SU-DHL-6 (cell line): ENCODE measurements around the gene TTC6.

ENCODE experiments used
- EZH2phosphoT487 ChIP-seq: fragments of 200-600 bp; sonication (generic), shearing (Covaris generic); conservative IDR thresholded peaks from 2 replicates; pipeline ENCODE4 v1.6.1; 2018; ENCODE audit warnings: mild to moderate bottlenecking, antibody characterized with exemption, low read length, moderate library complexity, mixed read lengths
- TF ChIP-seq, protein P1 (sequence below): fragments of 200-600 bp; sonication (generic); IDR thresholded peaks from one replicate; pipeline ENCODE4 v1.5.1; 2017; ENCODE audit warnings: antibody characterized with exemption, mild to moderate bottlenecking, low read length, moderate library complexity; ENCODE audit not compliant: insufficient read depth, poor library complexity, severe bottlenecking

DNA sequence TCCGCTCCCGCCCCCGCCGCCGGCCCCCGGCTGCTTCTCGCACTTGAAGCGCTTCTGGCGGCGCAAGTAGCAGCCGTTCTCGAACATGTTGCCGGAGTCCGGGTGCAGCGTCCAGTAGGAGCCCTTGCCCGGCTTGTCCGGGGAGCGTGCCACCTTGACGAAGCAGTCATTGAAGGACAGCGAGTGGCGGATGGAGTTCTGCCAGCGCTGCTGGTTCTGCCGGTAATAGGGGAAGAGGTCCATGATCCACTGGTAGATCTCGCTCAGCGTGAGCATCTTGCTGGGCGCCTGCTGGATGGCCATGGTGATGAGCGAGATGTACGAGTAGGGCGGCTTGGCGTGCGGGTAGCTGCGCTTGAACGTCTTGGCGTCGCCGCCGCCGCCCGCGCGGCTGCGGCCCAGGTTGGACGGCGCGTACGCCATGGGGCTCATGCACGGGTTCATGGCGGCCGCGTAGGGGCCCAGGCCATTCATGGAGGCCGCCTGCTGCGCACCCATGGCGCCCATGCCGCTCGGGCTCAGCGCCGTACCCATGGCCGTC is 3.4 kb upstream of the TTC6 start:
- TF ChIP-seq, protein P1, sequence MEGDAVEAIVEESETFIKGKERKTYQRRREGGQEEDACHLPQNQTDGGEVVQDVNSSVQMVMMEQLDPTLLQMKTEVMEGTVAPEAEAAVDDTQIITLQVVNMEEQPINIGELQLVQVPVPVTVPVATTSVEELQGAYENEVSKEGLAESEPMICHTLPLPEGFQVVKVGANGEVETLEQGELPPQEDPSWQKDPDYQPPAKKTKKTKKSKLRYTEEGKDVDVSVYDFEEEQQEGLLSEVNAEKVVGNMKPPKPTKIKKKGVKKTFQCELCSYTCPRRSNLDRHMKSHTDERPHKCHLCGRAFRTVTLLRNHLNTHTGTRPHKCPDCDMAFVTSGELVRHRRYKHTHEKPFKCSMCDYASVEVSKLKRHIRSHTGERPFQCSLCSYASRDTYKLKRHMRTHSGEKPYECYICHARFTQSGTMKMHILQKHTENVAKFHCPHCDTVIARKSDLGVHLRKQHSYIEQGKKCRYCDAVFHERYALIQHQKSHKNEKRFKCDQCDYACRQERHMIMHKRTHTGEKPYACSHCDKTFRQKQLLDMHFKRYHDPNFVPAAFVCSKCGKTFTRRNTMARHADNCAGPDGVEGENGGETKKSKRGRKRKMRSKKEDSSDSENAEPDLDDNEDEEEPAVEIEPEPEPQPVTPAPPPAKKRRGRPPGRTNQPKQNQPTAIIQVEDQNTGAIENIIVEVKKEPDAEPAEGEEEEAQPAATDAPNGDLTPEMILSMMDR, result no peak
- no peak for TF ChIP-seq EZH2phosphoT487
